Amygdala (tissue), 56 donors: Measurements from ENCODE around the gene ADCY2.
A peak's percentile ranks its signal among the peaks of the same experiment; 100 is the strongest.
"Not testable (repeated sequence)": the region's sequence is repeated elsewhere in the genome, so short reads cannot be mapped to it uniquely, and the experiment has no call there.

ENCODE experiments used
- DNase-seq, 56 donors: peaks; one replicate each; lab custom pipeline; 2025; lab: John Stamatoyannopoulos, UW

ADCY2 gene

DNA sequence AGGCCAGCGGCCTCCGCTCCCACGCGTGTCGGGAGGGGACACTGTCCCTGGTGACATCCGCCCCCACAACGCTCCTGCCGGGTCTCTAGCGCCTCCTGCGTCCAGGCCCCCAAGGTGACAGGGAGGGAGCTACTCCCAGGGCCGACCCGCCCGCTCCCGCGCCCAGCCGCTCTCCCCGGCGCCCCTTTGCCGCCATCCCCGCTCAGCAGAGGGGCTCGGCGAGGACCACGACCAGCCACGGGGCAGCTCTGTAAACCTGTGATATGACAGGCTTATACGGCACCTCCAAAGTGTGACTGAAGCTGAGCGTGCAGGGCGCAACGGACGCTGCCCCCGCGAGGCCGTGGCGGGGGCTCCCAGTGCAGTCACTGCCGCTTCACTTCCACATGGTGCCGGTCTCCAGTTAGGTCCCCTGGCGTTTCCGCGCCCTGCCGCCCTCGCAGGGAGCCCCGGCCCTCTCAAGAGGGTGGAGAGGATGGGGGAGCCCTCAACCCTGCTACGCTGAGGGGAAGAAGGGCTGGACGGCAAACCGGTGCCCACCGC, 978 bp upstream of the ADCY2 start:
- DNase-seq, result no peak

DNA sequence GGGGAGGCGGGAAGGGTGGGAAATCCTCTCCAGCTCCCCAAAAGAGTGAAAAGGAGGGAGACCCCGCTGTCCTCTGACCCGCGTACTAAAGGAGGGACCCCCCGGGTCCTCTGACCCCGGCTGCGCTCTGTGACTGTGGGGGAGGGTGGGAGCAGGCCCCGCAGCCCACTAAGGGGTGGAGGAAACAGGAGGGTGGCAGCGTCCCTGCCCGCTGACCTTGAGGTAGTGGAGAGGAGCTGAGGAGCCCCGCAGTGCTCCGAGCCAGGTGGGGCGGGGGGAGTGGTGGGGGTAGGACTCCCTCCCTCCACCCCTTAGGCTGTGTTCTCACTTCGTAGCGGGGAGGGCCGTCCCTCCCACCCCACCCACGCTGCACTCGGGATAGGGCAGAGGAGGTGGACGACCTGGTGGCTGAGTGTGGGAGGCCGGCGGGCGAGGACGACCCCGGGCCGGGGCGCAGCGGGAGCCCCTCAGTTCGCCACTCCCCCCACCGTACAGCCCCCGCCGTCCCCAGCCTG, 449 bp upstream of the ADCY2 start:
- no peak for DNase-seq

- DNase-seq, result peak in 5 of 56 donors; percentile 23 to 64 (median 24)
Observed at GRCh38 chr5:7396713-7397454, 946 bp downstream of the ADCY2 start.

DNA sequence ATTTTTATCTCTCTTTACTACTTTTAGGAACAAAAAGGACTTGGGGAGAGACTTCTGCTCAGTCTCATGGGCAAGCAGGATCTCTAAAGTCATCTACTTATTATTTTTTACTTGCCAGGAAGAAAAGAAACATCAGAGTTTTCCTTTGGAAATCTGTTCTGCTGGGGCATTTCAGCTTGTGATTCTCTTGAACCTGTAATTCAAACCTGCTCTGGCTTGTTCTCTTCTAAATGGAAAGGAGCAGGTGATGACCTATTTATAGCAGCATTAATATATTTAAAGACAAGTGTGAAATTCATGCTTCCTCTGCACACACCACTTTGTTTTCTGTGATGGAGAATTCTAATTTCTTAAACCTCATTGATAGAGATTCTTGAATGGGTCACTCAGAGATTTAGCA, 2.0 kb downstream of the ADCY2 start:
- DNase-seq, result no peak

DNA sequence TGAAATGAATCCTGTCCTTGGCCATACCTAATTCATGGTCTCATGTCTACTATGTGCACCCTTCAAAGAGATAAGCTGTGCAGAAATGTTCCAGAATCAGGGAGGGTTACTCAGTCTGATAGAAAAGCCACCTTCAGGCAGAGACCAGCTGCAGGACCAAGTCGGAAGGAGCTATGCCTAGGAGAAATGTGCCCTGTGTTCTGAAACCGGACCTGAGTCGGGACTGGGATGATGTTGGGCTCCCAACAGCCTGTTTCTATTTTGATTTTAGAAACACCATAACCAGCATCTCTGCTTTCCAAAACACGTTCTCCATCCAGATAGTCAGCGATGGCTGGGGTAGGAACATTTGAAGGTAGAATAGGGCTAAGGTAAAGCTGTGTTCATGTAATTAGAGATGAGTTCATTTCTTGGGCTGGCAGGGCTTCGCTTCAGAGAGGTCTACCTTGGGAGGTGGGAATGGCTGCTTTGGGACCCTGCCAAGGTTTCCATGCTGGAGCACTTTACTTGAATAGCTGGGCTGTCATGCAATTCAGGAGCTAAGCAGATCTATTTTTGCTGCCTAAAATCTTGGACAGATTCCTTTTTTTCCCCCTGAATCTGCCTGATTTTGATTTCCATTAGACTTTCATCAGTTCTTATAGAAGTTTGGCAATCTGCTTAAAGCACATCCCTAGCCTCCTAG, 2.8 kb downstream of the ADCY2 start:
- DNase-seq, result no peak

GRCh38 chr5:7405277-7405676, 9.3 kb downstream of the ADCY2 start:
- DNase-seq, result no peak

DNA sequence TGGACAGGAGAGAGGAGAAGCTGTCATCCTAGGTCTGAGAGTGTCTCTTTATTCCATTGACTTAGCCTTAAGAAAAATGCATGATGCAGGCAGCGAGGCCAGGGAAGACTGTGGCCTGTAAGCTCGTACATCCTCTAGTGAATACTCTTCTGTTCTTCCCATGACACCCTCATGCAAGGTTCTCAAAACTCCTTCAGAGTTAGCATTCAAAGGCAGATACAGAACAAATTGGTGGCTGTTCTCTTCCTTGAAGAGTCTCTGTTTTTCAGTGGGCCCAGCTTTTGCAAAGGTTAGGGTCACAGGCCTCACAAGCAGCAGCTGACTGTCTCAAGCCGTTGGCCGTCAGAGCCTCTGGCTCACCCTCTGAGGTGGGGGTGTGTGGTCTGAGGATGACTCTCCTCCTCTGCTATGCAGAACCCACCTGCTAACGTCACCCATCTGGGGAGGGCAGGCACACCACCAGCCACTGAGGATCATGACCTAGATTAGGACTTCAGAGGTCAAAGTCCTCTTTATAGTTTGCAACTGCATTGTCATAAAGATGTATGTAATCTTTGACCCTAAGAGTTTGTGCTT, 15.1 kb downstream of the ADCY2 start:
- no peak for DNase-seq

GRCh38 chr5:7412409-7412808, 16.5 kb downstream of the ADCY2 start:
- peak in 4 of 56 donors; percentile 20 to 44 (median 26) for DNase-seq

DNA sequence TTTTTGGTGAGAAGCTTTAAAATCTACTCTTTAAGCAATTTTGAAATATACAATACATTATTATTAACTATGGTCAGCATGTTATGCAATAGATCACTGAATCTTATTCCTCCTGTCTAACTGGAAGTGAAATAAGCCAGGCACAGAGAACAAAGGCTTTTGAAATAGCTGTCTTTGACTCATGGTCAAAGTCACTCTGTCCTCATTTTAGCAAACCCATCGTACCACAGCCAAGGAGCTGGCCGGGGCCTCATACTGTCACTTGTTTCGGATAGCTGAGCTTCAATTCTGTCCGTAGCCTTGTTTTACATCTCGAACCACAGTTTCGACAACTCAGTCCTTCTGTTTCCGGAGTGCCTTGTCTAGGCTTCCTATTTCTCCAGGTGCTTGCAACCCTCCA, 19.2 kb downstream of the ADCY2 start:
- DNase-seq, result no peak

GRCh38 chr5:7415587-7416535, 19.9 kb downstream of the ADCY2 start:
- DNase-seq, result no peak

DNA sequence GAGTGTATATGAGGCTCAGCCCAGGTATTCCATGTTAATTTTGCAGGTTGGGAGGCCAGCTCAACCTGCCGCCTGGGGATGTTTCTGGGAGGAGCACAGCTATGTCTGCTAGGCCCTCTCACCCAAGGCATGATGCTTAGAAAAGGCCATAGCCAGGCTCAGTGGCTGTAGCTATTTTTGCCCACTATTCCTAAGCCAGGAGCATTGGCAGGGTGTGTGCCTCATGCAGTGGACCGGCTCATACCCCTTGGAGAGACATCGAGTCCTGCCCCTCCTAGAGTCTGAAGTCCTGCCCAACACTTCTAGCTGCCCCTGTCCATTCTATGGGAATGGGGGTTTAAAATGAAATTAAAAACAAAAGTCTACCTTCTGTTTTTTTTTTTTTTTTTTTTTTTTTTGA, 22.3 kb downstream of the ADCY2 start:
- DNase-seq, result peak in 2 of 56 donors; percentile 26 to 27

GRCh38 chr5:7419367-7419766, 23.4 kb downstream of the ADCY2 start:
- DNase-seq, result no peak

GRCh38 chr5:7419846-7420245, 23.9 kb downstream of the ADCY2 start:
- DNase-seq, result no peak

GRCh38 chr5:7420510-7421280, 24.8 kb downstream of the ADCY2 start:
- DNase-seq, result no peak

- DNase-seq, result no peak
Observed at GRCh38 chr5:7422316-7423106, 26.6 kb downstream of the ADCY2 start.

GRCh38 chr5:7423231-7423630, 27.3 kb downstream of the ADCY2 start:
- not testable (repeated sequence) for DNase-seq

- DNase-seq, result no peak
Observed at GRCh38 chr5:7425830-7426229, 29.9 kb downstream of the ADCY2 start.

DNA sequence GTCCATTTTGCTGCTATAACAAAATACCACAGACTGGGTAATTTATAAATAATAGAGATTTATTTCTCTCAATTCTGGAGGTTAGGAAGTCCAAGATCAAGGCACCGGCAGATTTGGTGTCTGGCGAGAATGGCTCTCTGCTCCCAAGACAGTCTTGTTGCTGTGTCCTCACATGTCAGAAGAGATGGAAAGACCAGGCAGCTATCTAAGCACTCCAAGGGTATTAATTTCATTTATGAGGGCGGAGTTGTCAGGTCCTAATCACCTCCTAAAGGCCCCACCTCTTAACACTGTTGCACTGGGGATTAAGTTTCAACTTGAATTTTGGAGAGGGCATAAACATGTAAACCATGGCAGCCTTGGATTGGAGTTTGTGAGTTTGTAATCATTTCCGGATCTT, 30.3 kb downstream of the ADCY2 start:
- DNase-seq, result no peak

DNA sequence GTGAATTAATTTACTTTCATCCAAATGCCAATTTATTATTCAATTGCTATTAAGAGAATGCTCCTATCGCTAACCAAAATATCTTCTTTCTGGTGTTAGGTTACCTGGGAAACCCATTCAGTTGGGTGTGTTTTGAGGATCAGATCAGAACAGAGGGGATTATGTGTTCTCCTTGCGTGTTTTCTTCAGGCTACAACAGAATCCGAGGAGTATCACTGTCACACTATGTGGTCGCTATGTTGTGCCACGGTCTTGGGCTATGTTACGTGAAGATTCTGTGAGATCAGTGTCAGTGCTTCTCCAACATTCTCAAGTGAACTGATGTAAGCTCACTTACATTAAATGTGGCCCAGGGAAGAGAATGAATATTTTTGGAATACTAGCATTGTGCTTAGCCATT, 39.0 kb downstream of the ADCY2 start:
- no peak for DNase-seq
